Measurements from ENCODE around the gene LARP1.

GRCh38 chr5:154712518-154713437 is 42.4 kb upstream of the LARP1 start:
- TF ChIP-seq CTCF (conservative IDR thresholded peaks at IDR 0.05) (no peak), ZFX (IDR thresholded peaks at IDR 0.05) (no peak)
